Measurements from ENCODE around the gene CEACAM16.

CEACAM16 gene

DNA sequence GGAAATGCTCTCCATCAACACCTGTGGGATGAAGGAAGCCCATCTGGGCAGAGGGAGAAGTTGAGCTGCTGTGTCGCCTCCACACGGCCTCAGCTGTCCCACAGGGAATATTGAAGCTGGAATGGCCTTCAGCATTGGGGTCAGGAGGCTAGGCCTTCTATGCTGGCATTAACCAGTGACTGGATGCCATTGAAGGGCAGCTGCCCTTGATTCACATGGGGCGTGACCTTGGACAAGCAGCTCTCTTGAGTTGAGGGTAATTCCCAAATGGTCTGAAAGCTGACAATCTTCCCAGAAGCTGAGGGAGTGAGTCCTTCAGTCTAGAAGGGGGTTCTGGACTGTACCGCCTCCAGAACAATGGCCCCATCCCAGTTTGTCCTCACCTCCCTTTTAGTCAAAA is 56.3 kb downstream of the CEACAM16 start:
- no peak for DNase-seq (ENCODE audit: low spot score)
- TF ChIP-seq, protein P1, sequence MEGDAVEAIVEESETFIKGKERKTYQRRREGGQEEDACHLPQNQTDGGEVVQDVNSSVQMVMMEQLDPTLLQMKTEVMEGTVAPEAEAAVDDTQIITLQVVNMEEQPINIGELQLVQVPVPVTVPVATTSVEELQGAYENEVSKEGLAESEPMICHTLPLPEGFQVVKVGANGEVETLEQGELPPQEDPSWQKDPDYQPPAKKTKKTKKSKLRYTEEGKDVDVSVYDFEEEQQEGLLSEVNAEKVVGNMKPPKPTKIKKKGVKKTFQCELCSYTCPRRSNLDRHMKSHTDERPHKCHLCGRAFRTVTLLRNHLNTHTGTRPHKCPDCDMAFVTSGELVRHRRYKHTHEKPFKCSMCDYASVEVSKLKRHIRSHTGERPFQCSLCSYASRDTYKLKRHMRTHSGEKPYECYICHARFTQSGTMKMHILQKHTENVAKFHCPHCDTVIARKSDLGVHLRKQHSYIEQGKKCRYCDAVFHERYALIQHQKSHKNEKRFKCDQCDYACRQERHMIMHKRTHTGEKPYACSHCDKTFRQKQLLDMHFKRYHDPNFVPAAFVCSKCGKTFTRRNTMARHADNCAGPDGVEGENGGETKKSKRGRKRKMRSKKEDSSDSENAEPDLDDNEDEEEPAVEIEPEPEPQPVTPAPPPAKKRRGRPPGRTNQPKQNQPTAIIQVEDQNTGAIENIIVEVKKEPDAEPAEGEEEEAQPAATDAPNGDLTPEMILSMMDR (IDR thresholded peaks at IDR 0.05; ENCODE audit: extremely low read depth, missing control alignments) = no peak

DNA sequence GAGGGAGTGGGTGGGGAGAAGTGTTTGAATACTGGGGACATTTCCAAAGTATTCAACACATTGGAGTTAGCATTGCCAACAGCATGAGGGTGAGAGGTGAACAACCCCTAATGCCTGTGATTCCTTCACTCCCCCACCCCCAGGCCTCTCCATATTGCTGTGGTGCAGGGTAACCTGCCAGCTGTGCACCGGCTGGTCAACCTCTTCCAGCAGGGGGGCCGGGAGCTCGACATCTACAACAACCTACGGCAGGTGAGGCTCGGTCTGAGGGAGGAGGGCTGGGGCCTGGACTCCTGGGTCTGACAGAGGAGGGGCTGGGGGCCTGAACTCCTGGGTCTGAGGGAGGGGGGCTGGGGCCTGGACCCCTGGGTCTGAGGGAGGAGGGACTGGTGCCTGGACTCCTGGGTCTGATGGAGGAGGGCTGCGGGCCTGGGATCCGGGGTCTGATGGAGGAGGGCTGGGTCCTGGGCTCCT is 57.2 kb downstream of the CEACAM16 start:
- TF ChIP-seq, protein P1 (IDR thresholded peaks at IDR 0.05; ENCODE audit: extremely low read depth, missing control alignments) = no peak
- no peak for DNase-seq (ENCODE audit: low spot score)

DNA sequence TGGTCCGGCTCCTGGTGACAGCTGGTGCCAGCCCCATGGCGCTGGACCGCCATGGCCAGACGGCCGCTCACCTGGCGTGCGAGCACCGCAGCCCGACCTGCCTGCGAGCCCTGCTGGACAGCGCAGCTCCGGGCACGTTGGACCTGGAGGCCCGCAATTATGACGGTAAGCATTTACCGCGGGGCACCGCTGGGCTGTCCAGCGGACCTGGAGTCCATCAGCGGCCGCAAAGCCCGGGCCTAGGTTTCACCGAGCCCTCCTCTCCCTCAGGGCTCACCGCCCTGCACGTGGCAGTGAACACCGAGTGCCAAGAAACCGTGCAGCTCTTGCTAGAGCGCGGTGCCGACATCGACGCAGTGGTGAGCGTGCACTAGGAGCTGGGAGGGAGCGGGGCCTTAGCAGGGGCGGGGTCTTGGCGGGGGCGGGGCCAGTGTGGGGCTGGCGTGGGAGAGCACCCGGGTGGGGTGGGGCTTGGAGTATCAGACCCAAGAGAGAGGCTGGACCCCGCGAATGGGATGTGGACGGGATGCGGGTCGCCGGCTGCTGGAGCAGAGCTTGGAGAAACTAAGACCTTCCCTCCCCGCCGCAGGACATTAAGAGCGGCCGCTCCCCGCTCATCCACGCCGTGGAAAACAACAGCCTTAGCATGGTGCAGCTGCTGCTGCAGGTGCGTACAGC is 58.2 kb downstream of the CEACAM16 start:
- DNase-seq (ENCODE audit: low spot score) = no peak
- TF ChIP-seq, protein P1 (IDR thresholded peaks at IDR 0.05; ENCODE audit: extremely low read depth, missing control alignments) = no peak

GRCh38 chr19:44757735-44758505 is 59.0 kb downstream of the CEACAM16 start:
- TF ChIP-seq, protein P1 (IDR thresholded peaks at IDR 0.05; ENCODE audit: extremely low read depth, missing control alignments) = no peak
- no peak for DNase-seq (ENCODE audit: low spot score)

- TF ChIP-seq, protein P1 (IDR thresholded peaks at IDR 0.05; ENCODE audit: extremely low read depth, missing control alignments) = no peak
- DNase-seq (ENCODE audit: low spot score) = no peak
Measured at GRCh38 chr19:44758596-44758995, 59.6 kb downstream of the CEACAM16 start.

DNA sequence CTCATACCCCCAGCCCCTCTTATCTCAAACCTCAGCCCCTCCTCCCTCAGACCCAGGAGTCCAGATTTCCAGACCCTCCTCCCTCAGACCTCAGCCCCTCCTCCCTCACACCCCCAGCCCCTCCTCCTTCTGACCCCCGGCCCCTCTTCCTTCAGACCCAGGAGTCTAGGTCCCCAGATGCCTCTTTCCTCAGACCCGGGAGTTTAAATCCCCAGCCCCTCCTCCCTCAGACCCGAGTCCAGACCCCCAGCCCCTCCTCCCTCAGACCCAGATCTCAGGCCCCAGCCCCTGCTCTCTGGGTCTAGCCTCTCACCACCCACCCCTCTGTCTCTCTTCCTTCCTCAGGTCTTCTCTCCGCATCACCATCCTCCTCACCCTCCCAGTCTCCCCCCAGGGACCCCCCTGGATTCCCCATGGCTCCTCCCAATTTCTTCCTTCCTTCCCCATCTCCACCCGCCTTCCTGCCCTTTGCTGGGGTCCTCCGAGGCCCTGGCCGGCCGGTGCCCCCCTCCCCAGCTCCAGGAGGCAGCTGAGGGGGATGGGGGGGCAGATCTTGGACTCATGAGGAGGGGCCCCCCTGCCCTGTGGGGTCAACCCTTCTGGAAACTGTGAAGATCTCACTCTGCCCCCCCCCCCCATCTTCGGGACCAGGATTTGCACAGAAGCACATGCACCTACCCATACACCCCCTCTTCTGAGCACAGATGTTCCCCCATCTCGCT is 60.3 kb downstream of the CEACAM16 start:
- DNase-seq (ENCODE audit: low spot score) = no peak
- TF ChIP-seq, protein P1 (IDR thresholded peaks at IDR 0.05; ENCODE audit: extremely low read depth, missing control alignments) = no peak

Measured in GM20000 (cell line).